HepG2 (cell line): ENCODE data around the gene ACOXL. TPM values are rescaled to one million over a fixed set of nuclear protein-coding genes. Genes with fewer than 3 reads are reported as not detected.

ENCODE experiments used
- ATAC-seq: fragments of 200-7000 bp; cut with Tn5 transposase; 3 replicates; pipeline ENCODE4 v1.9.1; 2020; ENCODE audit warnings: mild to moderate bottlenecking, moderate library complexity
- BruUV-seq: library from RNA; stranded (reverse); fragments of 400-500 nt; replicated peaks from 2 replicates; lab custom pipeline; 2021; lab: Mats Ljungman, UMichigan
- CTCF ChIA-PET: fragments of 300-600 bp; formaldehyde crosslinking; extraction: SDS; loops from one replicate; lab custom pipeline; 2021; ENCODE audit warnings: low total read pairs, inconsistent platforms, low intra/inter-chr PET ratio; lab: Yijun Ruan, JAX
- POLR2A ChIA-PET: fragments of 350-600 bp; sonication (Branson Sonifier 250); formaldehyde crosslinking; loops from one replicate; lab custom pipeline; 2020; ENCODE audit warnings: antibody characterized with exemption, inconsistent platforms; lab: Yijun Ruan, JAX
- DNase-seq: peaks from one replicate; pipeline ENCODE4 v3.0.0-alpha.2; 2015; ENCODE audit warnings: low spot score
- FAIRE-seq: peaks from 3 replicates; lab custom pipeline; 2011; peaks lifted over from hg19 to GRCh38; lab: Jason Lieb, UNC
- H2AFZ ChIP-seq: one replicate; pipeline ENCODE4 v1.6.1; 2011; ENCODE audit warnings: low read length, inconsistent platforms
- H3K27ac ChIP-seq: fragments of 300-600 bp; 3 replicates; pipeline ENCODE4 v1.8.0; 2011; ENCODE audit warnings: mixed run types, mild to moderate bottlenecking, mixed read lengths, low read length, inconsistent platforms; ENCODE audit not compliant: insufficient read depth; ENCODE audit errors: extremely low read length
- H3K27me3 ChIP-seq, 2 experiments: fragments of 200-600 bp in 1 of 2; 2 replicates in 1 of 2; 3 replicates in 1 of 2; pipeline versions ENCODE4 v1.6.0 to v1.8.0; 2011; ENCODE audit warnings: low read length in 2 of 2, mild to moderate bottlenecking in 2 of 2, moderate library complexity in 2 of 2, inconsistent platforms in 1 of 2; ENCODE audit not compliant: insufficient read depth in 2 of 2, control insufficient read depth in 1 of 2
- H3K36me3 ChIP-seq, 2 experiments: fragments of 200-600 bp in 1 of 2; replicated peaks in 1 of 2; 2 replicates in 1 of 2; 3 replicates in 1 of 2; pipeline versions ENCODE4 v1.5.1 to v1.8.0; 2011; ENCODE audit warnings: low read length in 2 of 2, inconsistent platforms in 1 of 2; ENCODE audit not compliant: insufficient read depth in 2 of 2, control insufficient read depth in 1 of 2
- H3K4me1 ChIP-seq: 2 replicates; pipeline ENCODE4 v1.5.1; 2012; ENCODE audit warnings: low read length, inconsistent platforms; ENCODE audit not compliant: insufficient read depth
- H3K4me2 ChIP-seq: 2 replicates; pipeline ENCODE4 v1.6.0; 2011; ENCODE audit warnings: low read depth, low read length, inconsistent platforms
- H3K4me3 ChIP-seq, 3 experiments: fragments of 200-600 bp in 1 of 3; sonication (generic), shearing (Covaris generic) in 1 of 3; replicated peaks in 1 of 3; 2 replicates each; pipeline ENCODE4 v1.5.1; 2011 to 2016; ENCODE audit warnings: low read length in 3 of 3, inconsistent platforms in 2 of 3, low read depth in 2 of 3, mild to moderate bottlenecking in 2 of 3, control low read depth in 1 of 3, mixed read lengths in 1 of 3; ENCODE audit not compliant: insufficient read depth in 1 of 3
- H3K79me2 ChIP-seq: one replicate; pipeline ENCODE4 v1.6.1; 2011; ENCODE audit warnings: low read length, inconsistent platforms; ENCODE audit not compliant: insufficient read depth
- H3K9ac ChIP-seq: 2 replicates; pipeline ENCODE4 v1.6.0; 2011; ENCODE audit warnings: mild to moderate bottlenecking, low read depth, low read length, inconsistent platforms; ENCODE audit not compliant: insufficient read depth
- H3K9me3 ChIP-seq: 2 replicates; pipeline ENCODE4 v1.5.1; 2012; ENCODE audit warnings: mild to moderate bottlenecking, low read length
- H4K20me1 ChIP-seq: 2 replicates; pipeline ENCODE4 v1.6.0; 2011; ENCODE audit warnings: inconsistent platforms, mild to moderate bottlenecking, low read length, moderate library complexity; ENCODE audit not compliant: insufficient read depth
- CBX2 ChIP-seq, 2 experiments: fragments of 200-600 bp in 1 of 2; sonication (generic); formaldehyde crosslinking in 1 of 2; IDR thresholded peaks; 2 replicates each; pipeline versions ENCODE4 v1.7.0 to v1.8.1; 2018 to 2022; ENCODE audit warnings: low read depth in 2 of 2, low read length in 1 of 2, mild to moderate bottlenecking in 1 of 2, missing genetic modification reagents in 1 of 2
- CEBPG ChIP-seq: IDR thresholded peaks from 2 replicates; pipeline ENCODE4 v1.6.1; 2016
- RNF2 ChIP-seq: fragments of 450-650 bp; conservative IDR thresholded peaks from 2 replicates; pipeline ENCODE4 v1.6.1; 2016; ENCODE audit warnings: low read depth
- SAFB2 ChIP-seq: sonication (generic); formaldehyde crosslinking; IDR thresholded peaks from 2 replicates; pipeline ENCODE4 v1.5.1; 2020; ENCODE audit warnings: missing genetic modification reagents, low read depth, mild to moderate bottlenecking, borderline replicate concordance
- SPEN ChIP-seq: sonication (generic); formaldehyde crosslinking; IDR thresholded peaks from 2 replicates; pipeline ENCODE4 v1.5.1; 2020; ENCODE audit warnings: low read depth, mild to moderate bottlenecking, missing genetic modification reagents
- ZBTB20 ChIP-seq: sonication (generic); formaldehyde crosslinking; IDR thresholded peaks from 2 replicates; pipeline ENCODE4 v1.8.1; 2023; ENCODE audit warnings: missing genetic modification reagents, low read depth, mild to moderate bottlenecking, borderline replicate concordance
- ZFX ChIP-seq: sonication (generic); formaldehyde crosslinking; IDR thresholded peaks from 2 replicates; pipeline ENCODE4 v1.4.0; 2020; ENCODE audit warnings: mild to moderate bottlenecking, low read depth, missing genetic modification reagents, moderate library complexity
- ZKSCAN5 ChIP-seq: sonication (generic); formaldehyde crosslinking; IDR thresholded peaks from 2 replicates; pipeline ENCODE4 v1.5.1; 2020; ENCODE audit warnings: mild to moderate bottlenecking, missing genetic modification reagents
- ZNF605 ChIP-seq: sonication (generic); formaldehyde crosslinking; IDR thresholded peaks from 2 replicates; pipeline ENCODE4 v1.8.0; 2022; ENCODE audit warnings: mild to moderate bottlenecking, missing genetic modification reagents
- WGBS: methylation state at CpG from one replicate; pipeline ENCODE4 v1.1.6; 2017; ENCODE audit warnings: low lambda C conversion rate; 5-methylcytosine and 5-hydroxymethylcytosine counted together
- in situ Hi-C: cut with HindIII; loops from 2 replicates; pipeline ENCODE4 v1.10.0; 2017; ENCODE audit warnings: low pct_unique_long_range_greater_than_20kb; ENCODE audit not compliant: extremely low pct_ligation_motif_present
- intact Hi-C: fragments of 100-400 bp; cut with micrococcal nuclease; formaldehyde crosslinking; loops from one replicate; pipeline ENCODE4 v1.10.0; 2022; ENCODE audit not compliant: unreplicated experiment
- polyA plus RNA-seq, 8 experiments: library from polyadenylated mRNA; depleted of rRNA in 3 of 8; stranded (reverse) in 7 of 8; unstranded in 1 of 8; fragments of >200 nt; fragmentation: Illumina TruSeq in 4 of 8; extraction: Trizol in 4 of 8; gene quantifications; 2 replicates each; pipeline versions ENCODE4 v1.2.1 to v1.2.3, GENCODE V29; 2011 to 2016; ENCODE audit warnings: low read depth in 4 of 8, missing spikeins in 1 of 8, mixed read lengths in 1 of 8; ENCODE audit not compliant: insufficient read depth in 1 of 8
- total RNA-seq, 5 experiments: library from RNA; depleted of rRNA; stranded (reverse); fragments of >200 nt; fragmentation: Illumina TruSeq; extraction: Trizol; gene quantifications; 2 replicates each; pipeline ENCODE4 v1.2.3, GENCODE V29; 2016; ENCODE audit warnings: low read depth in 1 of 5
- TF ChIP-seq, protein P1 (sequence below): sonication (generic); formaldehyde crosslinking; IDR thresholded peaks from 2 replicates; pipeline ENCODE4 v1.9.0; 2021; ENCODE audit warnings: missing genetic modification reagents, borderline replicate concordance
- TF ChIP-seq, protein P2 (sequence below): sonication (generic); formaldehyde crosslinking; IDR thresholded peaks from 2 replicates; pipeline ENCODE4 v1.8.1; 2023; ENCODE audit warnings: missing genetic modification reagents, mild to moderate bottlenecking, borderline replicate concordance
- TF ChIP-seq, protein P3 (sequence below): sonication (generic); formaldehyde crosslinking; IDR thresholded peaks from 2 replicates; pipeline ENCODE4 v1.4.0; 2020; ENCODE audit warnings: missing genetic modification reagents

Gene ACOXL
- total and polyA plus RNA-seq, 2 of the 13 experiments (the other 11 are each of a cell fraction or from before 2014, with no cell fraction given): not detected

DNA sequence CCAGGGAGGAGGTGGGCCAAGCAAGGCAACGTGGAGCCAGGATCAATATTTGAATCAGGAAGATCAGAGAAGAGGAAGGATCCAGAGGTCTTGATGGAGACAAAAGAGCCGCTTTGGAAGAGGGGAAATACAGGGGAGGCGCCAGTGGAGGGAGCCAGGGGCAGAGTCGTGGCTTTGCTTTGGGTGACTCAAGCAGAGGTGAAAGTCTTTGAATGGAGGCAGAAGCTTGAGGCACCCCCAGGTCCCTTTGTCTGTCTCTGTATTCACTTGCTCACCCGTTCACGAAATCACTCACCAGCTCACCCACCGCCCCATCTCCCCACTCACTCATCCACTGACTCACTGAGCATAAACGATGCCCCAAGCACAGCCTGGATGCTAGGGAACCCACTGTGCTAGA is 134.1 kb downstream of the ACOXL start:
- DNase-seq (no peak), FAIRE-seq (no peak), ATAC-seq (no peak)
- H3K4me2 ChIP-seq: no peak overlapping the region
- H4K20me1 ChIP-seq: no peaks in the 10 kb centered on the region
- WGBS: 26% methylated on average over 8 of the region's 8 CpGs
- ChIA-PET POLR2A (no interaction called here), CTCF (no interaction called here)
- H3K79me2 ChIP-seq: no peaks in the 10 kb centered on the region
- TF ChIP-seq ZNF605 (CRISPR knock-in tag): no peak
- TF ChIP-seq RNF2: no peak
- TF ChIP-seq, protein P1, sequence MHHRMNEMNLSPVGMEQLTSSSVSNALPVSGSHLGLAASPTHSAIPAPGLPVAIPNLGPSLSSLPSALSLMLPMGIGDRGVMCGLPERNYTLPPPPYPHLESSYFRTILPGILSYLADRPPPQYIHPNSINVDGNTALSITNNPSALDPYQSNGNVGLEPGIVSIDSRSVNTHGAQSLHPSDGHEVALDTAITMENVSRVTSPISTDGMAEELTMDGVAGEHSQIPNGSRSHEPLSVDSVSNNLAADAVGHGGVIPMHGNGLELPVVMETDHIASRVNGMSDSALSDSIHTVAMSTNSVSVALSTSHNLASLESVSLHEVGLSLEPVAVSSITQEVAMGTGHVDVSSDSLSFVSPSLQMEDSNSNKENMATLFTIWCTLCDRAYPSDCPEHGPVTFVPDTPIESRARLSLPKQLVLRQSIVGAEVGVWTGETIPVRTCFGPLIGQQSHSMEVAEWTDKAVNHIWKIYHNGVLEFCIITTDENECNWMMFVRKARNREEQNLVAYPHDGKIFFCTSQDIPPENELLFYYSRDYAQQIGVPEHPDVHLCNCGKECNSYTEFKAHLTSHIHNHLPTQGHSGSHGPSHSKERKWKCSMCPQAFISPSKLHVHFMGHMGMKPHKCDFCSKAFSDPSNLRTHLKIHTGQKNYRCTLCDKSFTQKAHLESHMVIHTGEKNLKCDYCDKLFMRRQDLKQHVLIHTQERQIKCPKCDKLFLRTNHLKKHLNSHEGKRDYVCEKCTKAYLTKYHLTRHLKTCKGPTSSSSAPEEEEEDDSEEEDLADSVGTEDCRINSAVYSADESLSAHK: no peak
- TF ChIP-seq, protein P2, sequence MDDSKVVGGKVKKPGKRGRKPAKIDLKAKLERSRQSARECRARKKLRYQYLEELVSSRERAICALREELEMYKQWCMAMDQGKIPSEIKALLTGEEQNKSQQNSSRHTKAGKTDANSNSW: no peak
- TF ChIP-seq SPEN (CRISPR knock-in tag): no peak
- no peak for TF ChIP-seq SAFB2 (CRISPR knock-in tag)
- TF ChIP-seq ZFX: no peak
- TF ChIP-seq, protein P3, sequence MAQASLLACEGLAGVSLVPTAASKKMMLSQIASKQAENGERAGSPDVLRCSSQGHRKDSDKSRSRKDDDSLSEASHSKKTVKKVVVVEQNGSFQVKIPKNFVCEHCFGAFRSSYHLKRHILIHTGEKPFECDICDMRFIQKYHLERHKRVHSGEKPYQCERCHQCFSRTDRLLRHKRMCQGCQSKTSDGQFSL (CRISPR knock-in tag): no peak
- TF ChIP-seq ZKSCAN5 (CRISPR knock-in tag): no peak
- no peak for TF ChIP-seq CBX2 (IDR thresholded peaks at IDR 0.05; ENCODE audit: low read depth, low read length)
- no peak for TF ChIP-seq CBX2 (CRISPR knock-in tag; IDR thresholded peaks at IDR 0.05; ENCODE audit: low read depth)
- no peak for TF ChIP-seq ZBTB20 (CRISPR knock-in tag)
- no peak for TF ChIP-seq CEBPG
- in situ Hi-C loops: no loop called here
- no peak overlapping the region for H3K9ac ChIP-seq
- intact Hi-C loops: no loop called here
- H2AFZ ChIP-seq: no peak overlapping the region
- peaks cover 8 to 56% of the 10 kb centered on the region in 2 experiments; a peak in 4 of 5 replicates for H3K27me3 ChIP-seq
- H3K27ac ChIP-seq: no peak overlapping the region
- no TSS peak for BruUV-seq
- H3K9me3 ChIP-seq: no peaks in the 10 kb centered on the region
- H3K4me1 ChIP-seq: peaks cover 8% of the 10 kb centered on the region
- H3K36me3 ChIP-seq: no peaks in the 10 kb centered on the region
- H3K4me3 ChIP-seq: no peak overlapping the region
